Cardiac fibroblast (primary cell): ENCODE measurements around the gene SNX14.

Source experiments
- DNase-seq, 2 donors: peaks; one replicate each; pipeline versions ENCODE4 v3.0.0 to v3.0.0-alpha.2; 2010; ENCODE audit warnings: low read depth in 2 of 2
- H3K4me3 ChIP-seq, 2 donors: replicated peaks in 1 of 2; 1 replicate in 1 of 2; 2 replicates in 1 of 2; pipeline ENCODE4 v1.5.1; 2011; ENCODE audit warnings: low read depth in 2 of 2, low read length in 2 of 2, mild to moderate bottlenecking in 2 of 2, moderate library complexity in 1 of 2
- CTCF ChIP-seq: IDR thresholded peaks from one replicate; pipeline ENCODE4 v1.5.1; 2011; ENCODE audit warnings: low read depth, mild to moderate bottlenecking, low read length, inconsistent platforms

SNX14 gene

DNA sequence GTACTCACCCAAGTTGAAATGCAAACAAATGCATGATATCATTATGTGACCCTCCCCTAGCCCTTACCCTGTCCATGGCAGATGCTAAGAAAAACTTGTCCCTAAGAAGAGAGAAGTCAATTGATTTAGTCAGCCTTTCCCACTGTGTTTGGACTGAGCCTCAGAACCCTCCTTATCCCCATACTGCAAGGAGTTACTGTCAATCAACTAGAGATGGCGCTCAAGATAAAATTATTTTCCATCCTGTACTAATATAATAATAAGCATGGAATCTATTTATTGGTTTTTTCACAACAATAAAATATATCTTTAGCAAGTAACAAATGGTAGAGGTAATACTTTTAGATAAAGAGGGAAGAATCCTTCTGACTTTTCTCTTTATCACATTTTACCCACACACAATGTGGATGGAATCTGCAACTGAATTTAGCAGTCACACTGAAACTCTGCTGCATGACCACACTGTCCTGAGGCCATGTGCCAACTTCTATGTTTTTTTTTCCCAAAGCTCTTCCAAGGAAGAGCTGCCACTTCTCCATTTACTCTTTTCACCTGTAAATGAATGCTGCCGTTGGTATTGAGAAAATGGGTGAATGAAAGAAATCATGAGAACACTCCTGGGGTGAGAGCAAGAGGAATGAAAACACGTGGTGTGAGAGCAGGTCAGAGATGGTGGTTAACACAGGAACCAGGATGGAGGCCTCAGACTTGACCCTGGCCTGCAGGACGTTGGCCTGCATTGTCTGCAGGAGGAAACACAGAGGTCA, 133.3 kb downstream of the SNX14 start:
- H3K4me3 ChIP-seq = no peak overlapping the region
- DNase-seq = peak in 1 of 2 donors; percentile 34
- TF ChIP-seq CTCF = no peak

DNA sequence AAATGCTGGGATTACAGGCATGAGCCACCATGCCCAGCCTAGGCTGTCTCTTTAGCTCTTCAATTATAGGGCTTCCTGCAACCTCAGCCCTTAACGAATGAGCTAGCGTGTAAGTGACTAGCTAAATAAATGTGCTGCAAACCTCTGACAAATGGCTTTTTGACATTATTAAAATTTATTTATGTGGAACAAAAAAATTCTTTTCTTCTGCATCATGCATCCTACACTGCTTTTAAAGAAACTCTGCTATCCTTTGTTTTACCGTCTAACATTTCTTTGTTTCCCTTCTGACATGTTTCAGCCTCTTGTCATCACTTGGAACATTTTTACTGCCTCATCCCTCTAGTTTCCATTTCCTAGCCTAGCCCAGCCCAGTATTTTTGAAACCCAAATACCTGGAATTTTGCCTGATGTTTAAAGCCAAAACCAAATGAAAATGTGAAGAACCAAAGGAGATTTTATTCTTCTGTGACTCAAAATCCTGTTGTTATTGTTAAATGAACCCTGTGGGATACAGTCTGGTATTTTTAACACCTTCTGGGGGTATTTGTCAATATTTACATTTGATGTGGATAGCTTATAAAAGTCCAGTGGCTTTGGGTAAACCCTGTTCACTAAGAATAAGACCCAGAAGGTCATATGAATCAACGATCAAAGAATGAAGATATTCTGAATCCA, 134.3 kb downstream of the SNX14 start:
- H3K4me3 ChIP-seq = no peak overlapping the region
- peak; percentile 89 to 93 for DNase-seq
- no peak for TF ChIP-seq CTCF

- peak; percentile 38 to 49 for DNase-seq
- no peak for TF ChIP-seq CTCF
- H3K4me3 ChIP-seq = no peak overlapping the region
Observed at GRCh38 chr6:85458782-85459181, 134.9 kb downstream of the SNX14 start.

DNA sequence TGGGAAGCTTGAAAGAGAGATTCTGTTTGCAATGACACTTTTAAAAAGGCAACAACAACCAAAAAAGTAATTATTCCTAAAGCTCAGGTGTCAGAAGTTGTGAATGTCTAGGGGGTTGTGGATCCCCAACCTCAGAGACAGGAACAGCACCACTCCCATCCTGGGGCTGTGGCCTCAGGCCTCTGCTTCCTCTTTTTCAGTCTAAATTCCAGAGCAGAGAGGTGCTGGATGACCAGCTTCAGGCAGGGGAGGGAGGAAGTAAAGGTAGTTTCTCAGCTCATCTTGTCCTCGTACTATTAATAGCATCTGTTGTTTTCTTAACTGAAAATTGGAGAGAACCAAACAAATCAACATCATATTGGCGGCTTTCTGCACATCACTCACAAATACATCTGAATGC, 135.5 kb downstream of the SNX14 start:
- no peak for DNase-seq
- H3K4me3 ChIP-seq = no peak overlapping the region
- no peak for TF ChIP-seq CTCF

DNA sequence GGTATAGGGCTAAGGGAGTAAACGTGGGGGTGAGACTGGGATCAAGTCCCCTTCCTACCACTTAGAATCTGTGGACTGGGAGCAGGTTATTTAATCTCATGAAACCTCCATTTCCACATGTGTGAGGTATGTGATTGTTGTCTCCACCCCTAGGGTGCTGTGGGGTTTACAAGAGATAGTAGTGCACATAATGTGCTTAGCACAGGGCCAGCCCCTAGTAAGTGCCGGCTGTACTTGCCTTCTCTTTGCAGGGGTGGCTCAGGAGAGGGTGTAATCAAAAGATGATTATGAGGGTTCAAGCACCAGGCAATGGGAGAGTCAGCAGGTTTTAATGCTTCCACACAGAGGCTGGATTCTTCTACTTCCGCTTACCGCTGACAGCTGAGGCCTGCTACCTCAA, 136.9 kb downstream of the SNX14 start:
- no peak for DNase-seq
- no peak overlapping the region for H3K4me3 ChIP-seq
- no peak for TF ChIP-seq CTCF
